HL-60 (cell line): Measurements from ENCODE around the gene ITSN2.

Experiments used
- GABPA ChIP-seq: IDR thresholded peaks from 2 replicates; pipeline ENCODE4 v1.6.1; 2012; ENCODE audit warnings: low read depth
- TF ChIP-seq, protein P1 (sequence below): IDR thresholded peaks from one replicate; pipeline ENCODE4 v1.5.1; 2011; ENCODE audit warnings: low read length, control low read depth, inconsistent platforms; ENCODE audit not compliant: insufficient read depth

DNA sequence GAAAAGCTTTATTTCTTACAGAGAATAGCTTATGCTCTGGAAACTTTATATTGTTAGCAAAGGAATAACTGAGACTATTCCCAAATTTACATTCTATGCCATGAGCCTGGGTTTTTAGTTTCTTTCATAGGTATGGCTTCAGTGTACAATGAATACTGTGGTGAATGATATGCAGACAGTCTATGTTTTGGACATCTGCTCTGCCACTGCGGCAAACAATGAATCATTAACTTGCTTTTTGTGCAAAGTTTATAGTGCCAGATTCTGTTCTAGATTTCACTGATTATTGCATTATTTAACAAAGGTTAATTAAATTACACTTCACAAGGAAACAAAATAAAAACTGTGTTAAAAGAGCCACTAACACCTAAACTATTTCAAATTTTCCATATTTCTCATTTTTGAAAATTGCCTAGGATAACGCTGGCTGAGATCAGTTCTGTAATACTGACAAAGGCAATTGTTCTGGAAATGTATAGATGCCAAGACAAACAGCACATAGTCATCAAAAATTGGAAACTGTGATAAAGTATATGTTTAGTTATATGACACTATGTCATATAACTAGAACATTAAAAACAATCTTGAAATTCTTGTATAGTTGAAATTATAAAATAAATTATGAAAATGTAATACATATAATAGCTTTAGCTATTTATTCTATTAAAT lies 74.7 kb downstream of the ITSN2 start:
- TF ChIP-seq, protein P1, sequence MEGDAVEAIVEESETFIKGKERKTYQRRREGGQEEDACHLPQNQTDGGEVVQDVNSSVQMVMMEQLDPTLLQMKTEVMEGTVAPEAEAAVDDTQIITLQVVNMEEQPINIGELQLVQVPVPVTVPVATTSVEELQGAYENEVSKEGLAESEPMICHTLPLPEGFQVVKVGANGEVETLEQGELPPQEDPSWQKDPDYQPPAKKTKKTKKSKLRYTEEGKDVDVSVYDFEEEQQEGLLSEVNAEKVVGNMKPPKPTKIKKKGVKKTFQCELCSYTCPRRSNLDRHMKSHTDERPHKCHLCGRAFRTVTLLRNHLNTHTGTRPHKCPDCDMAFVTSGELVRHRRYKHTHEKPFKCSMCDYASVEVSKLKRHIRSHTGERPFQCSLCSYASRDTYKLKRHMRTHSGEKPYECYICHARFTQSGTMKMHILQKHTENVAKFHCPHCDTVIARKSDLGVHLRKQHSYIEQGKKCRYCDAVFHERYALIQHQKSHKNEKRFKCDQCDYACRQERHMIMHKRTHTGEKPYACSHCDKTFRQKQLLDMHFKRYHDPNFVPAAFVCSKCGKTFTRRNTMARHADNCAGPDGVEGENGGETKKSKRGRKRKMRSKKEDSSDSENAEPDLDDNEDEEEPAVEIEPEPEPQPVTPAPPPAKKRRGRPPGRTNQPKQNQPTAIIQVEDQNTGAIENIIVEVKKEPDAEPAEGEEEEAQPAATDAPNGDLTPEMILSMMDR, result no peak
- TF ChIP-seq GABPA, result no peak
